ENCODE results near the gene KXD1. TPM values are rescaled to one million over a fixed set of nuclear protein-coding genes. Genes with fewer than 3 reads are reported as not detected.

KXD1 gene
- total RNA-seq, 1 experiment from 2014 or later: 138 TPM

- H2BK5ac ChIP-seq (ENCODE audit: insufficient read length, low read length): no peak overlapping the region
- no CpG with 5 or more reads among the region's 7 CpGs for WGBS (ENCODE audit: extremely low coverage, insufficient read length, low lambda C conversion rate)
- no peak overlapping the region for H2BK12ac ChIP-seq (ENCODE audit: insufficient read length, low read depth, low read length)
- H3K4me2 ChIP-seq (ENCODE audit: insufficient read depth, insufficient read length, low read length): no peak overlapping the region
- no peaks in the 10 kb centered on the region for H3K79me2 ChIP-seq (ENCODE audit: insufficient read depth, low read length)
- H3T11ph ChIP-seq (ENCODE audit: low read length): no peak overlapping the region
- H3K4ac ChIP-seq (ENCODE audit: low read depth, low read length): no peak overlapping the region
- H2AFZ ChIP-seq (ENCODE audit: low read length): no peak overlapping the region
- H3K9me3 Mint-ChIP-seq: no peaks in the 10 kb centered on the region
- H3K23me2 ChIP-seq (ENCODE audit: insufficient read length, low read depth, low read length, poor library complexity, severe bottlenecking): no peaks in the 10 kb centered on the region
- H3K4me1 Mint-ChIP-seq: no peaks in the 10 kb centered on the region
- H3K14ac ChIP-seq (ENCODE audit: insufficient read depth, low read length): no peak overlapping the region
- no peak overlapping the region for H3K56ac ChIP-seq (ENCODE audit: insufficient read length, low read depth, low read length)
- H4K5ac ChIP-seq (ENCODE audit: insufficient read length, low read depth, low read length): no peak overlapping the region
- no peaks in the 10 kb centered on the region for H3K9me3 ChIP-seq (ENCODE audit: control insufficient read depth, low read depth, low read length)
- H3K4me1 ChIP-seq (ENCODE audit: insufficient read depth, low read length): no peaks in the 10 kb centered on the region
- no peak overlapping the region for H4K91ac ChIP-seq (ENCODE audit: insufficient read length, low read depth, low read length)
- no peak overlapping the region for H2AK5ac ChIP-seq (ENCODE audit: insufficient read length, low read length)
- H3K18ac ChIP-seq (ENCODE audit: insufficient read length, low read depth, low read length): no peak overlapping the region
- H3K4me3 Mint-ChIP-seq: no peak overlapping the region
- DNase-seq: no peak
- H3K27ac Mint-ChIP-seq: peak overlapping the region in 1 of 3 experiments; percentile 63; a peak in 1 of 7 replicates
- H4K20me1 ChIP-seq (ENCODE audit: control insufficient read depth, insufficient read depth, insufficient read length): no peaks in the 10 kb centered on the region
- H3K27me3 Mint-ChIP-seq (ENCODE audit: low read depth): no peaks in the 10 kb centered on the region
- H4K8ac ChIP-seq (replicated peaks; ENCODE audit: insufficient read length, low read depth, low read length): no peak overlapping the region
- H2BK15ac ChIP-seq (ENCODE audit: low read depth, low read length): no peak overlapping the region
- TF ChIP-seq CTCF (conservative IDR thresholded peaks at IDR 0.05): no peak
- peaks cover 14 to 25% (median 23%) of the 10 kb centered on the region in 3 experiments for H3K36me3 Mint-ChIP-seq (ENCODE audit: insufficient read depth in 1 of 3, low read depth in 3 of 3)
- no peaks in the 10 kb centered on the region for H3K79me1 ChIP-seq (ENCODE audit: insufficient read depth, low read depth, low read length, poor library complexity, severe bottlenecking)
- H2BK20ac ChIP-seq (ENCODE audit: low read depth, low read length, poor library complexity, severe bottlenecking): no peak overlapping the region
- no peaks in the 10 kb centered on the region for H3K27me3 ChIP-seq (ENCODE audit: insufficient read depth, low read length)
- no peak overlapping the region for H3K27ac ChIP-seq (ENCODE audit: insufficient read length, low read depth, low read length)
- no peak overlapping the region for H2BK120ac ChIP-seq (ENCODE audit: low read depth, low read length, poor library complexity, severe bottlenecking)
- H3K23ac ChIP-seq (ENCODE audit: insufficient read length, low read depth, low read length): no peak overlapping the region
- H3K9ac ChIP-seq (ENCODE audit: extremely low read depth, insufficient read length, low read length): no peak overlapping the region
Measured at GRCh38 chr19:18529782-18530181, 27.9 kb upstream of the KXD1 start.
